A673 (cell line): ENCODE results near the gene ROR2.

Experiments
- EZH2 ChIP-seq: fragments of 200-600 bp; sonication (generic); IDR thresholded peaks from 2 replicates; pipeline ENCODE4 v1.6.1; 2017; ENCODE audit warnings: borderline replicate concordance, low read depth, mild to moderate bottlenecking, mixed read lengths, antibody characterized with exemption, low read length; ENCODE audit not compliant: poor library complexity, severe bottlenecking
- TF ChIP-seq, protein P1 (sequence below): fragments of 300-800, 200-600 bp; sonication (generic); conservative IDR thresholded peaks from 2 replicates; pipeline ENCODE4 v1.5.1; 2017; ENCODE audit warnings: low read depth, mild to moderate bottlenecking, antibody characterized with exemption, low read length, moderate library complexity, mixed read lengths

DNA sequence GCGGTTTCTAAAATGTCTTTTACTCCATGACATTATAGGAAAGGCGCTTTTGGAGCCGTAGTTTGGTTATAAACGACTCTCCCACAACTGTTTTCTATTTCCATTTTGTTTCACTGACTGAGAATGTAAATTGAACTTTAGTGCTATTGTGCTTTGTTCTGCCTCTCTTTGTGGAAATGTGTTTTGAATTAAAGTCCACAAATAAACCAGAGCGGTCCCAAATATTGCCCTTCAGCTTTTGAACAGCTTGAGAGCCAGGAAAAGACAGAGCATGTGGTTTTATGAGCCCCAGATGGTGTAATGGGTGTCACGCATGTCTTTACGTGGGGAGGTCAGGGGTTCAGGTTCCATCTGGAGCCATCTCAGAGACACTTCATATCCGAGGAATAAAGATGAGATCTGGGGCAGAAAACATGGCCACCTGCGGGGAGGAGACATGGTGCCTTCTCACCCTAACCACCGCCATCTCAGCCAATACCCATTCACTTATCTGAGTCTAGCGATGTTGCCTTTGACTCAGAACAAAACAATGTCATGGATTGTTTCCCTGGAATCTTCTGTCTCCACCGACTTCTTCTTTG is 42.5 kb upstream of the ROR2 start:
- TF ChIP-seq, protein P1, sequence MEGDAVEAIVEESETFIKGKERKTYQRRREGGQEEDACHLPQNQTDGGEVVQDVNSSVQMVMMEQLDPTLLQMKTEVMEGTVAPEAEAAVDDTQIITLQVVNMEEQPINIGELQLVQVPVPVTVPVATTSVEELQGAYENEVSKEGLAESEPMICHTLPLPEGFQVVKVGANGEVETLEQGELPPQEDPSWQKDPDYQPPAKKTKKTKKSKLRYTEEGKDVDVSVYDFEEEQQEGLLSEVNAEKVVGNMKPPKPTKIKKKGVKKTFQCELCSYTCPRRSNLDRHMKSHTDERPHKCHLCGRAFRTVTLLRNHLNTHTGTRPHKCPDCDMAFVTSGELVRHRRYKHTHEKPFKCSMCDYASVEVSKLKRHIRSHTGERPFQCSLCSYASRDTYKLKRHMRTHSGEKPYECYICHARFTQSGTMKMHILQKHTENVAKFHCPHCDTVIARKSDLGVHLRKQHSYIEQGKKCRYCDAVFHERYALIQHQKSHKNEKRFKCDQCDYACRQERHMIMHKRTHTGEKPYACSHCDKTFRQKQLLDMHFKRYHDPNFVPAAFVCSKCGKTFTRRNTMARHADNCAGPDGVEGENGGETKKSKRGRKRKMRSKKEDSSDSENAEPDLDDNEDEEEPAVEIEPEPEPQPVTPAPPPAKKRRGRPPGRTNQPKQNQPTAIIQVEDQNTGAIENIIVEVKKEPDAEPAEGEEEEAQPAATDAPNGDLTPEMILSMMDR, result no peak
- TF ChIP-seq EZH2, result no peak
